Measurements from ENCODE around the gene KCNK18.
"Not testable (repeated sequence)": the region's sequence is repeated elsewhere in the genome, so short reads cannot be mapped to it uniquely, and the experiment has no call there.

The KCNK18 gene

GRCh38 chr10:117221156-117221711 lies 23.9 kb downstream of the KCNK18 start:
- no peak for DNase-seq (ENCODE audit: low read depth in 3 of 3)

- DNase-seq (ENCODE audit: low read depth in 3 of 3), result no peak
Measured at GRCh38 chr10:117222552-117222951, 25.3 kb downstream of the KCNK18 start.

GRCh38 chr10:117222976-117223692 lies 25.8 kb downstream of the KCNK18 start:
- DNase-seq (ENCODE audit: low read depth in 3 of 3), result no peak

- DNase-seq (ENCODE audit: low read depth in 3 of 3), result no peak
Measured at GRCh38 chr10:117223693-117224430, 26.6 kb downstream of the KCNK18 start.

- no peak for DNase-seq (ENCODE audit: low read depth in 3 of 3)
Measured at GRCh38 chr10:117224881-117225280, 27.6 kb downstream of the KCNK18 start.

- no peak for DNase-seq (ENCODE audit: low read depth in 3 of 3)
Measured at GRCh38 chr10:117226813-117227451, 29.6 kb downstream of the KCNK18 start.

- no peak for DNase-seq (ENCODE audit: low read depth in 3 of 3)
Measured at GRCh38 chr10:117228210-117228609, 30.9 kb downstream of the KCNK18 start.

- DNase-seq (ENCODE audit: low read depth in 3 of 3), result not testable (repeated sequence)
Measured at GRCh38 chr10:117230107-117230506, 32.8 kb downstream of the KCNK18 start.

- DNase-seq (ENCODE audit: low read depth in 3 of 3), result no peak
Measured at GRCh38 chr10:117237401-117237991, 40.2 kb downstream of the KCNK18 start.

GRCh38 chr10:117239051-117239450 lies 41.8 kb downstream of the KCNK18 start:
- no peak for DNase-seq (ENCODE audit: low read depth in 3 of 3)

- no peak for DNase-seq (ENCODE audit: low read depth in 3 of 3)
Measured at GRCh38 chr10:117239721-117240620, 42.7 kb downstream of the KCNK18 start.

- no peak for DNase-seq (ENCODE audit: low read depth in 3 of 3)
Measured at GRCh38 chr10:117240621-117241529, 43.6 kb downstream of the KCNK18 start, which contains the start of gene SLC18A2. TSS of gene SLC18A2 (plus strand) at chr10:117241114. CDS start at chr10:117241694, 580 bp downstream.

- DNase-seq (ENCODE audit: low read depth in 3 of 3), result no peak
Measured at GRCh38 chr10:117241541-117242462, 44.5 kb downstream of the KCNK18 start.

GRCh38 chr10:117242463-117242832 lies 45.2 kb downstream of the KCNK18 start:
- DNase-seq (ENCODE audit: low read depth in 3 of 3), result no peak

GRCh38 chr10:117246997-117247671 lies 49.8 kb downstream of the KCNK18 start:
- DNase-seq (ENCODE audit: low read depth in 3 of 3), result no peak

- no peak for DNase-seq (ENCODE audit: low read depth in 3 of 3)
Measured at GRCh38 chr10:117248750-117249465, 51.6 kb downstream of the KCNK18 start.

GRCh38 chr10:117249493-117250093 lies 52.3 kb downstream of the KCNK18 start:
- no peak for DNase-seq (ENCODE audit: low read depth in 3 of 3)
